Cardiac fibroblast (primary cell): ENCODE measurements around the gene ABCA7.

ENCODE experiments used
- DNase-seq, 2 donors: peaks; one replicate each; pipeline versions ENCODE4 v3.0.0 to v3.0.0-alpha.2; 2010; ENCODE audit warnings: low read depth in 2 of 2
- H3K4me3 ChIP-seq, 2 donors: replicated peaks in 1 of 2; 1 replicate in 1 of 2; 2 replicates in 1 of 2; pipeline ENCODE4 v1.5.1; 2011; ENCODE audit warnings: low read depth in 2 of 2, low read length in 2 of 2, mild to moderate bottlenecking in 2 of 2, moderate library complexity in 1 of 2
- TF ChIP-seq, protein P1 (sequence below): IDR thresholded peaks from one replicate; pipeline ENCODE4 v1.5.1; 2011; ENCODE audit warnings: low read depth, mild to moderate bottlenecking, low read length, inconsistent platforms

The ABCA7 gene

DNA sequence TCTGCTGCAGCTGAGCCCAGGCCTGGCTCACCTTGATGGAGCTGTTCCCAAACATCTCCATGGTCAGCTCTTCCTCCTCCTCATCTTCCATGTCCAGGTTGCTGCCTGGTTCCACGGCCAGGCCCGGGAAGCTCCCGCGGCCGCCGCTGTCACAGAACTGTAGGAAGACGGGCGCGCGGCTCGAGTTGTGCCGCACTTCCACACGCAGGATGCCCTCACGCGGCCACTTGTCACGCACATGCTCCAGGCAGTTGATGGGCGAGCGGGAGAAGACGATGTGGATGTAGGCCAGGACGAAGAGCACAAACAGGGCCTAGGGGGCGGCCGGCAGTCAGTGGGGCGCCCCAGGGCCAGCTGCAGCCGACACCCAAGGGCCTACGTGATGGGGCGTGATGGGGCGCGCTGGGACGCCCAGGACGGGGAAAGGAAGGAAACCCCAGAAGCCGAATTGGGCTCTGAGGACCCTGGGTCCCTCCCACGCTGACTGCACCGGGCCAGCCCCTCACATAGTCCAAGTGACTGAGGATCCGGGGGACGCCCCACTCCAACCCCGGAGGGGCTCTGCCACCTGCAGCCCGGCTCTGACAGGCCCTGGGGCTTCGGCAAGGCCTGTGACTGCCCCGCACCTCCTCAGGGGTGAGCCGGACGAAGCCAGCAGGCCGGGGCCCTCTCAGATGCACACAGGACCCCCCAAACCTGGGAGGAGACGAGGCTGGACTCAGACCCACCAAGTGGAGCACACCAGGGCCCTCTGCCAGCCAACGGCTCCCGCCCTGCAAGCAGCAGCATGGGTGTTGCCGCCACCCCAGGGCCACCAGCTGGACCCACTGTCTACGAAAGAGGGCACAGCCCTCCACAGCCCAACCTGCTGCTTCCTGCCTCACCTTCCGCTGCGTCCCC is 25.5 kb upstream of the ABCA7 start:
- H3K4me3 ChIP-seq, result no peak overlapping the region
- TF ChIP-seq, protein P1, sequence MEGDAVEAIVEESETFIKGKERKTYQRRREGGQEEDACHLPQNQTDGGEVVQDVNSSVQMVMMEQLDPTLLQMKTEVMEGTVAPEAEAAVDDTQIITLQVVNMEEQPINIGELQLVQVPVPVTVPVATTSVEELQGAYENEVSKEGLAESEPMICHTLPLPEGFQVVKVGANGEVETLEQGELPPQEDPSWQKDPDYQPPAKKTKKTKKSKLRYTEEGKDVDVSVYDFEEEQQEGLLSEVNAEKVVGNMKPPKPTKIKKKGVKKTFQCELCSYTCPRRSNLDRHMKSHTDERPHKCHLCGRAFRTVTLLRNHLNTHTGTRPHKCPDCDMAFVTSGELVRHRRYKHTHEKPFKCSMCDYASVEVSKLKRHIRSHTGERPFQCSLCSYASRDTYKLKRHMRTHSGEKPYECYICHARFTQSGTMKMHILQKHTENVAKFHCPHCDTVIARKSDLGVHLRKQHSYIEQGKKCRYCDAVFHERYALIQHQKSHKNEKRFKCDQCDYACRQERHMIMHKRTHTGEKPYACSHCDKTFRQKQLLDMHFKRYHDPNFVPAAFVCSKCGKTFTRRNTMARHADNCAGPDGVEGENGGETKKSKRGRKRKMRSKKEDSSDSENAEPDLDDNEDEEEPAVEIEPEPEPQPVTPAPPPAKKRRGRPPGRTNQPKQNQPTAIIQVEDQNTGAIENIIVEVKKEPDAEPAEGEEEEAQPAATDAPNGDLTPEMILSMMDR, result no peak
- no peak for DNase-seq

DNA sequence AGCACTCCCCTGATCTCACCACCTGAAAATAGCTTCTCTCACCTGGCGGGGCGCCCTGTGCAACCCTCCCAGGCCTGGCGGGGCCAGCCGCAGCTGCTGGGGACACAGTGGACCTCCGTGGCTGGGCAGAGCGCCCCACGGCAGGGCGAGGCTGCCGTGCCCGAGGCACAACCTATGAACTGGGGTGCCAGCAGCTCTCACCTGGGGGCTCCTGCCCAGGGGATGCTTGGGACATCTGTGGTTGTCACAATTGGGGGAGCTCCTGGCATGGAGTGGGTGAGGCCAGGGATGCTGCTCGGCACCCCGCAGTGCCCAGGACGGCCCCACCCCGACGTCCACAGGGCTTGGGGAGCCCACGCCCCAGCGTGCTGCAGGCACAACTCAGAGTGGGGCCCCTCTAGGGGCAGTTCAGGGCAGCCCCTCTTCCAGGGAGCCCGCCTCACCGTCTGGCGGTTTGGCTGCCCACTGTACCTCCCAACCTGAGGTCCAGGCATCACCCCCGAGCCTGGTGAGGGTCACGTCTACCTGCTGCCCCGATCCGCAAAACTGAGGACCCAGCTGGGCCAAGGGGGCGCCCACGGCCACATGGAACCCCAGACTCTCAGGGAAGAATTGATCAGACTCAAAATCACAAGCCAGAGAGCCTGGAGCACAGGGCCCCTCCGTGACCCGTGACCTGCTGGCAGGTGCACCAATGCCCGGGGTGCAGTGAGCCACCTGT is 24.7 kb upstream of the ABCA7 start:
- DNase-seq, result no peak
- no peak overlapping the region for H3K4me3 ChIP-seq
- TF ChIP-seq, protein P1, result no peak

DNA sequence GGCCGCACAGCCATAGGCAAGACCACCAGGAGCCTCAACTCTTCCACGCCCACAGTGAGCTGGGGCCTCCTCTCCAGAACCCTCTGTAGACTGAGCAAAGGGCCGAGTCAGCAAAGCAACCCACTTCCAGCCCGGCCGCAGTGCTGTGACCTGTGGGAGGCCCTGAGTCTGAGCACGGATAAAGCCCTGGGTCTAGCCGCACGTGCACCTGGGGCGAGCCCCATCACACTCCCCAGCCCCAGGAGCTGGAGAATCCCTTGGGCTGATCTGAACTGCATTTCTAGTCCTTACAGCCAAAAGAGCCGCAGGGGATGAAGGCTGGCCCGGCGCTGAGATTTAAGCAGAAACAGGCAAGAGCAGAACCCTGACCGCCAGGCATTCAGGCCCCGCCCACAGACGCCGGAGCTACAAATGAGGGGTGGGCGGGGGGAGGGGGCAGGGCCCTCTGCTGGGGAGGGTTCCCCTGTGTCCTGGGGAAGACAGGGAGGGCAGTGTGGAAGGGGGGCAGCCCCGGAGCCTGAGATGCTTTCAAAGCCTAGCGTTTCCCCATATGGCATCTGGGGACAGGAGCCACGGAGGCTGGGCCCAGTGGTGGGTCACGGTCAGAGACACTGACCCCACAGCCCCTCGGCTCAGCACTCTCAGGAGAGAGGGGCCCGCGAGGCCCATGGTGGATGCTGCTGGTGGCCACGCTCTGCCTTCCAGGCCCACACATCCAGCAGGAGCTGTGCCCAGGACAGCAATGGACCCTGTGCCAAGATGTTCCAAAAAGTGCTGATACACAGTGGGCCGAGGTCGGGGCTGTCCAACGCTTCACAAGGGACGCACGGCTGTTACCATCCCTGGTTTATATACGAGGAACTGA is 23.9 kb upstream of the ABCA7 start:
- no peak for DNase-seq
- TF ChIP-seq, protein P1, result no peak
- no peak overlapping the region for H3K4me3 ChIP-seq

DNA sequence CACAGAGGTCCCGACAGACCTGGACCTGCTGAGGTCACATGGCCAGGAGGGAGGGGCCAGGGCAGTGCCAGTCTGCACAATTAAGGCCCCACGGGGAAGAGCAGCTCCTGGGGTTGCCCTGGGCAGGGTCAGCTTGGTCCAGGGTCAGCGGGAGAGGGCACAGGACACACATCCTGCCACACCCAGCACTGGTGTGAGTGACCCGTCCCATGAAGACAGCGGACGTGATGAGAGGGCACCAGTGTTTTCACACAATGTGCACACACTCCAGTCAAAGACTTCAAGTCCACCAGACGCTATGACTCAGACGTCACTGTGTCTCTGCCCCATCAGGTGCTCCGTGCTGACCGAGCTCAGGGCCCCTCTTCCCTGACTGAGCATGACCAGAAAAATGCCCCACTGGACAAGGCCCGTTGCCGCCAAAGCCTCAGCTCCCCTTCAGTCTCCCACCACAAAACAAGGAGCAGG is 23.2 kb upstream of the ABCA7 start:
- DNase-seq, result peak; percentile 49 to 83
- peak overlapping the region in 1 of 2 donors; percentile 10 for H3K4me3 ChIP-seq

DNA sequence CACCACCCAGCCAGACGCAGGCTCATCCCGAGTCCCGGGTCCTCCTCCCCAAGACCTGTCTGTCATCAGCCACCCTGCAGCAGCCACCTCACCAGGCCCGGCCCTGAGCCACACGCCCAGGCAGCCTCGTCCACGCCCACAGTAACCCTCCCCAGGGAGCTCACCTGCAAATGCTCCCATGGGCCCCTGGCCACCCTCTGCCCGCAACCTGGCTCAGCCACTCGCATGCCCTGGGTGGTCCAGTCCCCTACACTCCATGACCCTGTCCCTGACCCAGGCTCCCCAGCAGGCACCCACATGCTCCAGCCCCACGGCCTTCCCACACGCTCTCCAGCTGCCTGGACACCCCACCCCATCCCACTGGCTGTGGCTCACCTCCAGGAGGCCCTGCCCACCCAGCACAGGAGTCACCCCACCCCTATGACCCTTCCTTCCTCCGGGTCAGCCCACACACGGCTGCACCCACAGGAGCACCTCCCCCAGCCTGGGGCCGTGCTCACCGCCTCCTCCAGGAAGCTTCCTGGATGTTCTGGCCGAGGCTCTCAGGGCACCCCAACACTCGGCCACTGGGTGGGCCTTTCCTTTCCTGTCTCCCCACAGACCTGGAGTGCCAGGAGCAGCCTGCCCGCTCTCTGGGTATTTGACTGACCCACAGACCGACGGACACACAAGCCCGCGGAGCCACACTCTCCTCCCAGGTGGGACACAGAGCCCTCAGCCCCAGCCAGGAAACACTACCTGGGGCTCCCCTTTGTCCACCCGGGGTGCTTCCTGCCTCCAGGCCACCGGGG is 22.6 kb upstream of the ABCA7 start:
- TF ChIP-seq, protein P1, result no peak
- peak overlapping the region; percentile 3 to 10 for H3K4me3 ChIP-seq
- no peak for DNase-seq

More for the DNA sequence above, 23.2 kb upstream of the ABCA7 start:
- TF ChIP-seq, protein P1, result no peak

DNA sequence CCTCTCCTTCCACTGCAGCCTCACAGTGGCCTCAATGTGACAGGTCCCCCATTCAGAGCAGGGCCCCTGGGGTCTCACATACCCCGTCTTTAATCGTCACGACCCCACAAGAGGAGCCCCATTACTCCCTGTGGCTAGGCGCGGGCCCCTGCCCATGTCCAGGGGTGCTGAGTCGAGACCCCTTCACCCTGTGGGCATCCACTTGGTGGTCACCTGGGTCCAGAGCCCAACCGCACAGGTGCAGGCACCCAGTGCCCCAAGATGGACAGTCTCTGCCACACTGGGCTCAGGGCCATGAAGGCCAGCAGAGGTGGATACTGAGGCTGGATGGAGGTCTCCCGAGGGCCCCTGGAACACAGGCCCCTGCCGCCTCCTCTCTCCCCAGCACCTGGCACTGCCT is 22.0 kb upstream of the ABCA7 start:
- no peak overlapping the region for H3K4me3 ChIP-seq
- TF ChIP-seq, protein P1, result no peak
- DNase-seq, result no peak
